ENCODE measurements around the gene GPR137B.
"Not testable (repeated sequence)": the region's sequence is repeated elsewhere in the genome, so short reads cannot be mapped to it uniquely, and the experiment has no call there.

The GPR137B gene

DNA sequence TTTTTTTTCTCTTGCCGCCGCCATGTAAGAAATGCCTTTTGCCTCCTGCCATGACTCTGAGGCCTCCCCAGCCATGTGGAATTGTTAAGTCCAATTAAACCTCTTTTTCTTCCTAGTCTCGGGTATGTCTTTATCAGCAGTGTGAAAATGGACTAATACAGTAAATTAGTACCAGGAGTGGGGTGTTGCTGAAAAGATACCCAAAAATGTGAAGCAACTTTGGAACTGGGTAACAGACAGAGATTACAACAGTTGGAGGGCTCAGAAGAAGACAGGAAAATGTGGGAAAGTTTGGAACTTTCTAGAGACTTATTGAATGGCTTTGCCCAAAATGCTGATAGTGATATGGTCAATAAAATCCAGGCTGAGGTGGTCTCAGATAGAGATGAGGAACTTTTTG lies 19.4 kb downstream of the GPR137B start:
- not testable (repeated sequence) for DNase-seq

DNA sequence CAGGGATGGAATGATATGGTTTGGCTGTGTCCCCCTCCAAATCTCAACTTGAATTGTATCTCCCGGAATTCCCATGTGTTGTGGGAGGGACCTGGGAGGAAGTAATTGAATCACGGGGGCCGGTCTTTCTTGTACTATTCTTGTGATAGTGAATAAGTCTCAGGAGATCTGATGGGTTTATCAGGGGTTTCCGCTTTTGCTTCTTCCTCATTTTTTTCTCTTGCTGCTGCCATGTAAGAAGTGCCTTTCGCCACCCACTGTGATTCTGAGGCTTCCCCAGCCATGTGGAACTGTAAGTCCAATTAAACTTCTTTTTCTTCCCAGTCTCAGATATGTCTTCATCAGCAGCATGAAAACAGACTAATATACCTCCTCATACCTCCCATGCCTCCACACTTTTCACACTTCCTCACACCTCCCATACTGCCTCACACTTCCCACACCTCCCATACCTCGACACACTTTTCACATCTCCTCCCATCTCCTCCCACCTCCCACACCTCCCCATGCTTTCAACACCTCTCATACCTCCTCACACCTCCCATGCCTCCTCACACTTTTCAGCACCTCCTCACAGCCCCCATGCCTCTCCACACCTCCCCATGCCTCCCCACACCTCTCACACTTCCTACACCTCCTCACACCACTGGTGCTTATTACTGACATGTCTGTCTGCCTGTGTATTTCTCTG lies 21.3 kb downstream of the GPR137B start:
- DNase-seq = no peak

DNA sequence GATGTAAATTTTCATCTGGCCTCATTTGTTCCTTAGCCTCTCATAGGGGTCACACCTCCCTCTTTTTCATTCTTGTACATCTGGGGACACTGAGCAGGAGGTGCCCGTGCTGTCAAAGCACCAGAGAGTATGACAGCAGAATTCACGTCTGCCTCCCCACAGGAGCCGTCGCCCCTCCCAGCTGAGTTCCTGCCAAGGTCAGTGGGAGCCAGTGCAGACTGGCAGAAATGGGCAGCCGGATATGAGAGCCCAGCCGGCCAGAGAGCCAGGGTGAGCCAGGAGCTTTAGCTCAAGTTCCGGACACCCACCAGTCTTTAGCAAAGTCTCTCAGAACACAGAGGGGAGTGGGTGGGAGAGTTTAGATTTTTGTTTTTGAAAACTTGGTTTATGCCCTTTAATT lies 21.9 kb downstream of the GPR137B start:
- no peak for DNase-seq

DNA sequence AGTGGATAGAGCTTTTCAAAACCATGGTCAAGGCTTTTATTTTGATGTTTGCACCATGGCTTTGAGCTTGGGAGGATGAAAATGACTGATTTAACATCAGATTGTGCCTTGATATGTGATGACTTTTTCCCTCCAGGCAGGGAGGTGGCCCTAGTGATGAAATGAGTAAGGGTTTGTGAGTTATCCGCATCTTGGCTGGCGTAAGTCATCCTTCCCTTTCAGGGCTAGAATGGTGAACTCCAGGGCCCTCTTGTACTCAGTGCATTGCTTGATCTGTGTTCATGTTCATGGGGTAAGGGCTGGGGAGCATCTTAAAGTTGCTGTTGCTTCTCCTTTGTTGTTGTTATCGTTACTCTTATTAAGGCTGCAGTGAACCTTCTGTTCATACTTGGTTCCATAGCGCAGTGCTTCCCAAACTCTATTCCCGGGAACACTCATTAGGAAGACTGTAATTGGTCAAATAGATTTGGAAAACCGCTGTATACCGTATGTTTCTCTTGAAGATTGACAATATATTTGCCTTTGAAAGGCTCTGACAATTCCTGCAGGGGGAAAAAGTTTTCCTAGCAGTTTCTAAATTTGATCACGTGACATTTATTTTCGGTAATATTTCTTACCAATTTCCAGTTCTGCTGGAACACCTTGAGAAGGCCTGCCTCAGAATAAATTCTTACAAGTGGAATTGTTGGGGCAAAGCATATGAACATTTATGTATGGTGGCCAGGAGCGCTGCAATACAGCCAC lies 23.1 kb downstream of the GPR137B start:
- no peak for DNase-seq

DNA sequence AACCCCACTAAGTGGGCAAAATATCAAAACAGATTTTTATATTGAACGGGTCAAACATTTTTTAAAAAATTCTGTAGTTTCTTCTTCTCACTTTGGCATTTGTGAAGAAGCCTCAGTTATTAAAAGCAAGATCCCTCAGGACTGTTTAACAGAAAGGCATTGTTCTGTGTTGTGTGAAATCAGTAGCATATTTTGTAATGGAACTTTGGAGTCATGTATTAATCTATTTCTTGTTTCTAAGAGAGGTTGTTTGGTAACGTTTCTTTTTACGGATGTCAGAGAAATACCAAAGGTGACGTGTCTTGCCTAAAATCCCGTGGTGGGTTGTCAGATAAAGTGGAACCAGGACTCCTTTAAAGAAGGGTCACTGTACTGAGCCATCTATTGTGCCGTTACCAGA lies 23.7 kb downstream of the GPR137B start:
- no peak for DNase-seq

DNA sequence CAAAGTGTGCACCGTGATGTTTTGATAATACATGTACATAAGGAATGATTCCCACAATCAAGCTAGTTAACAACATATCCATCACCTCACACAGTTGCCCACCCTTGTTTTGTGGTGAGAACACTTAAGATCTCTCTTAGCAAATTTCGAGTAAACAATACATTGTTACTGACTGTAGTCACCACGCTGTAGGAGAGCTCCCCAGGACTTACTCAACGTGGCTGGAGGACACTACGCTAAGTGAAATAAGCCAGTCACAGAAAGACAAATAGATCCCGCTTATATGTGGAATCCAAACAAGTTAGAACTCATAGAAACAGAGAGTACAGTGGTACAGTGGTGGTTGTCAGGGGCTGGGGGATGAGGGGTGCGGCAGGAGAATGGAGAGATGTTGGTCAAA lies 24.8 kb downstream of the GPR137B start:
- no peak for DNase-seq

DNA sequence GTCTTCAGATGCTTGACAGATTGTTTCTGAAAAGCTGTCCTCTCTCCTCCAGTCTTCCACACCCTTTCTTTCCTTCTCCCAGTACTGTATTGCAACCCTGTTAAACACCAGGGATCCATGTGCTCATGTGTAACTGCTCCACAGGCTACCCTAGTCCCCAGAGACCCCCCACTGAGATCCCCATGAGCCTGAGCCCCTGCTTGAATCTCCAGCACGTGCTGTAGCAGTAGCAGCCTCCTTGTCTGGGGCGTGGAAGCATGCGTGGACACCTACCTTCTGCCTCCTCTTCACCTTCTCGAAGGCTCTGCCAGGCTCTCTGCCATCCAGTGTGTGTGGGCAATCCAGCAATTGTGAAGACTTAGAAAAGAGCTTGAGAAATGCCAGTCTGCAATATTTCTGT lies 25.2 kb downstream of the GPR137B start:
- no peak for DNase-seq

DNA sequence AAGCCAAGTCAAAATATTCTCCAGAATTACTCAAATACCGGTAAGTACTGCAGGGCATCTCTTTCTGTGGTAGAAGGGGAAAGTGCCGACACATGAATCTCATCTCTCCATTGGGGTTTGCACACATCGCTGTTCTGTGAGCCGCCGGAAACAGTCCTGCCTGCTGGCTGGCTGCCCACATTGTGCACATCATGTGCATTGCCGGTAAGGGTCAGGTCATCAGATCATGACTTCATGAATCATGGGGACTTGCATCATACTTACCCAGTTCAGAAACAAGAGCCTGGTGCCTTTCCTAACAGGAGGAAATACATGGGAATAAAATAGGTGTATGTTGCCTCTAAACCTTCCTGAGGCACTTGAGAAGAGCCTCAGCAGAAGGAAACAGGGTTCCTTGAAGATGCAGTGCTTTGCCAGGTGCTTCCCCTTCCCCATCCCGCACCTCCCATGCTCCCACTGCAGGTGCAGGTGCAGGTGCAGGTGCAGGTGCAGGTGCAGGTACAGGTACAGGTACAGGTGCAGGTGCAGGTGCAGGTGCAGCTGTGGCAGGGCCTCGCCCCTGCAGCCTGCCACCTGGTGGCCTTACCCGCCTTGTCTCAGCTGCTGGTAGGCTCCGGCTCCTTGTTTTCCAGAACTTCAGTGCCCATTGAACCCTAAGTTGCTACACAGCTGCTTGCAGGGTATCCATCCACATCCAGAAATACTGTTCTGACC lies 26.5 kb downstream of the GPR137B start:
- DNase-seq = no peak

DNA sequence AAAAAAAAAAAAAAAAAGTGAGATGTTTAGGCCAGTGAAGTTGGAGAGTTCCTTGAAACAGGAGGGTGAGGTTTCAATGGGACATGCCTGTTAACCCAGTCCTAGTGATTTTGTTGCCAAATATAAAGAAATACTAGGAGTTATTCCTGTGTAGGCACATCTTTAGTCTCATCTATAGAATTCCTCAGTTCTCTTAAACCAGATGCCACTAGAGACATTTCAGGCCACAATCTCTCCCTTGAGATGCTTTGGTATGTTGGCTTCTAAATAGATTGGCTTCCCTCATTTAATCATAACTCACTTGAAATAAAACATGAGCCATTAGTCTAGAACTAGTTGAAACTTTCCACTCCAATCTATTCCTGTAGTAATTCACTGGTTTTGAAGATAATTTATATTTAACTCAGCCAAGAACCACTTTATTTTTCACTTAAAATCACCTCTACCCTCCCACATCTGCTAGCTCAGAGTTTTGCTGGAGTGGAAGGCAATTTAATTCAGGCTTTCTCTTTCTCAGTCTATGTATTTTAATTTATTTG lies 29.8 kb downstream of the GPR137B start:
- DNase-seq = no peak

DNA sequence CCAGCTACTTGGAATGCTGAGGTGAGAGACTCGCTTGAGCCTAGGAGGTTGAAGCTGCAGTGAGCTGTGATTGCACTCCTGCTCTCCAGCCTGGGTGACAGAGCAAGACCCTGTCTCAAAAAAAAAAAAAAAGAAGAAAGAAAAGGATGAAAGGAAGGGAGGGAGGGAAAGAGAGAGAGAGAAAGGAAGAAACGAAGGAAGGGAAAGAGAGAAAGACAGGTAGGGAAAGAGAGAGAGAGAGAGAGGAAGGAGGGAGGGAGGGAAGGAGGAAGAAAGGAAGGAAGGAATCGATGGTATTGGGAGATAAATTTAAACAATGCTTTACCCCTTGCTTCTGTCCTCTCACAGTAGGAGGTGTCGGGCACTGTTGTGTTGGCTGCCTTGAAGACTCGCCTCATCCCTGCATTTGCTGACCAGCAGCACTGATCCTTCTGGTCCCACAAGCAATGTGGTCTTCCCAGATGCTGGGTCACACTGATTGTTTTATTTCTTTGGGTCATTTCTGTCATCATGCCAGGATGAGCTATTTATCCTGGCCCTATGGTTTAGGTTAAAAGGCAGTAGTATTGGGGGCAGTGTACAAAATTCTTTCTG lies 30.9 kb downstream of the GPR137B start:
- DNase-seq = no peak

DNA sequence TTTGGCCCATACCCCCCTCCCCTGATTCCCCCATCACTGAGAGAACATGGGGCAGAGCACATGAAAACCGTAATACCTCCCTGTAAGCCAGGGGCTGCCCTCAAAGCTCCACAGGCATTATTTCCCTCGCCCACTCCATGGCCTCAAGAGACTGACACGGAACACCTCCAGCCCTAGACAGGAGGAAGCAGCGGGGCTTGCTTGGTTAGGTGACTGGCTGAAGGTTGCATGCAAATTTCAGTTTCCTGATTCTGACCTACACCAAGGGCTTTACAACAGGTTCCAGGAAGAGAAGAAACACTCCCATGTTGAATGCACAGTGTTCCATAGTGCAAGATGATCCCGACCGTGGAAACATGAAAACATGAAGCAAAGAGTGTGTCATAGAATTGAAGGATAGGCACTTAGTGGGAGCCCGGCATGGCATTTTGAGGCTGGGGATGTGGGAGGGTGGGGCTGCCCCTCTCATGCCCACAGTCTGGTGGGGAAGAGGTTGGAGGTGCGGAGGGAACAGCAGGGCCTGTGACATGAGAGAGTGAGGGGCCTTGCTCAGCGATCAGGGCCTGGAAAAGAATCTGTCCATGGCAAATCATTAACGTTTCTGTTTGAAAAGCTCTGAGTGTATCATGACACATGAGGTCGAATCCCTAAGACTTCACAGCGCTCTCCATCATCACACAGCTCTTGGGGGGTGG lies 33.5 kb downstream of the GPR137B start:
- no peak for DNase-seq

DNA sequence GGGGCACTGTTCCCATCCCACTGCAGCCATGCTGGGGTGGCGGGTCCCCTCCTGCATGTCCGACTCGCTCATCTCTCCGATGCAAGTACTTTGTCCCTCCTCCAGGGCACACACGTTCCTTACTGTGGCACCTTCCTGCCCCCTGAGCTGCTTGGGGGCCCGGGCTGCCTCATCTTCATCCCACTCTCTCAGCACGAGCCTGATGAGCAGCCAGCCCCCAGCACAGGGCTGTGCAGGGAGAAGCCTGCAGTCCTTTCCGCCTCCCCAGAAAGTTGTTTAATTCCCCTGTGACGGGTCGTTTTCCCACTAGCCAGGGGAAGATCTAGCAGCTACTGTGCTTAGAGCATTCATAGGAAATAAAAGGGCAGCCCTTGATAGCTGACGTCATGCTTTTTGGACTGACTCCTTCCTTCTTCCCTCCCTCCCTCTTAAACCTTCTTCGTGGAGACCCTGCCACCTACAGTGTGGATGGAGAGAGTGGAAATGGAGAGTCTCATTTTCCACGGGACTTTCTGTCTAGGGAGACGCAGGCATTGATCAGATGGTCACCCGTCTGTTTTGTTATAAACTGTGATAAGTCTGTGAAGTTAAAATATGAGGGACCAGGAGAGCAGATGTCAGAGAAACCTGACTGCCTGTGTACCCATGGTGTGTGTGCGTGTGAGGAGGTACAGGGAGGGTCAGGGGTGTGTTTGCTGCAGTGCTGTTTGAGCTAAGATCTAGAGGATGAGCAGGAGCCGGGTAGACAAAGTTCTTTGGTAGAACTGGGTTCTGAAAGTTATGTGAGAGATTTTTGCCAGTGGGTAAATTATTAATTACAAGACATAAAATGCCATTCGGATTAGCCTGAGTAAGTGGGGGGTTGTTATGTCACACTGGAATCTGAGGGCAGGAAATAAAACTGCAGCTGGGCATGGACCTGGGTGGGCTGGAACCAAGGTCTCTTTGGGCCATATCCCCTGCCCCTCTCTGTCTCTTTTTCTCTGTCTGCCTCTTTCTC lies 34.3 kb downstream of the GPR137B start:
- no peak for DNase-seq

DNA sequence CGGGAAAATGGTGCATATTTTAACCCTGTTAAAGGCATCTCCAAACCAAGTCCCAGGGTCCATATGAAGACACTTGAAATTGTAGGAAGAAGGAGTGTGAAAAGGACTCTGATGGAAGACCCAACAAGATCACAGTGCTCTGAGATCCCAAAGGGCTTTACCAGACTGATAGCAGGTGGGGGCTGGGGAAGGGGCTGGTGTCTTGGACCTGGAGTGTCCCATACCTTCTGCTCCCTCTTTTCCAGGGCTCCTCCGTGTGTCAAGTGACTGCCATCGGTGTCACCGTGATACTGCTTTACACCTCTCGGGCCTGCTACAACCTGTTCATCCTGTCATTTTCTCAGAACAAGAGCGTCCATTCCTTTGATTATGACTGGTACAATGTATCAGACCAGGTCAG lies 37.3 kb downstream of the GPR137B start:
- no peak for DNase-seq

DNA sequence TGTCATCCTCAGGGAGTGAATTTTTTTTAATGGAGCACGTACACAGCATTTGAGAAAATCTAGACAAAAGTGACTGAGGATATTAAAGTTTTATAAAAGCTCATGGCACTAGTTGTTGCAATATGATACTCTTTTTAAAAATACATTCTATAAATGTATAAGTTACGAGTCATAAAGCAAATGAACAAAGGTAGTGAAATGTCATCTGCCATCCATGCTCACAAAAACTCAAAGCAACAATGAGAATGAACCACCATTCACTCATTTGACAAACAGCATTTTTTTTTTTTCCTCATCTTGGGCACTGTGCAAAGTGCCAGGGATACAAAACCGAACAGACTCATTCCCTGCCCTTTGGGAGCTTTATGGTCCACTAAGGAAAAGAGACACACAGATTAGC lies 38.7 kb downstream of the GPR137B start:
- DNase-seq = no peak

DNA sequence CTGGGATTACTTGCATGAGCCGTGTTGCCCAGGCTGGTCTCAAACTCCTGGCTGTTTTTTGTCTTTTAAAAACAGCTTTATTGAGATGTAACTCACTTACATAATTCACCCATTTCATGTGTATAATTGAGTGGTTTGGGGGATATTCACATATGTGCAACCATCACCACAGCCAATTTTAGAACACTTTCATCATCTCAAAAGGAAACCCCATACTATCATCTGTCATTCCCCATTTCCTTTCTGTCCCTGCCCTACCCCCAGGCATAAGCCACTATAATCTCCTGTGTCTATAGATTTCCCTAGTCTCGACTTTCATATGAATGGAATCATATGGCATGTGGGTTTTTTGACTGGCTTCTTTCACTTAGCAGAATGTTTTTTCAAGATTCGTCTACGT lies 43.3 kb downstream of the GPR137B start:
- DNase-seq = no peak

DNA sequence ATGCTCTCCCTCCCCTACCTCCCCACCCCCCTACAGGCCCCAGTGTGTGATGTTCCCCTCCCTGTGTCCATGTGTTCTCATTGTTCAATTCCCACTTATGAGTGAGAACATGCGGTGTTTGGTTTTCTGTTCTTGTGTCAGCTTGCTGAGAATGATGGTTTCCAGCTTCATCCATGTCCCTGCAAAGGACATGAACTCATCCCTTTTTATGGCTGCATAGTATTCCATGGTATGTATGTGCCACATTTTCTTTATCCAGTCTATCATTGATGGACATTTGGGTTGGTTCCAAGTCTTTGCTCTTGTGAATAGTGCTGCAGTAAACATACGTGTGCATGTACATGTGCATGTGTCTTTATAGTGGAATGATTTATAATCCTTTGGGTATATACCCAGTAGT lies 44.1 kb downstream of the GPR137B start:
- DNase-seq = not testable (repeated sequence)

DNA sequence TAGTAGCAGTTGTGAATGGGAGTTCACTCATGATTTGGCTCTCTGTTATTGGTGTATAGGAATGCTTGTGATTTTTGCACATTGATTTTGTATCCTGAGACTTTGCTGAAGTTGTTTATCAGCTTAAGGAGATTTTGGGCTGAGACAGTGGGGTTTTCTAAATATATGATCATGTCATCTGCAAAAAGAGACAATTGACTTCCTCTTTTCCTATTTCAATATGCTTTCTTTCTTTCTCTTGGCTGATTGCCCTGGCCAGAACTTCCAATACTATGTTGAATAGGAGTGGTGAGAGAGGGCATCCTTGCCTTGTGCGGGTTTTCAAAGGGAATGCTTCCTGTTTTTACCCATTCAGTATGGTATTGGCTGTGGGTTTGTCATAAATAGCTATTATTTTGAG lies 45.7 kb downstream of the GPR137B start:
- DNase-seq = not testable (repeated sequence)

DNA sequence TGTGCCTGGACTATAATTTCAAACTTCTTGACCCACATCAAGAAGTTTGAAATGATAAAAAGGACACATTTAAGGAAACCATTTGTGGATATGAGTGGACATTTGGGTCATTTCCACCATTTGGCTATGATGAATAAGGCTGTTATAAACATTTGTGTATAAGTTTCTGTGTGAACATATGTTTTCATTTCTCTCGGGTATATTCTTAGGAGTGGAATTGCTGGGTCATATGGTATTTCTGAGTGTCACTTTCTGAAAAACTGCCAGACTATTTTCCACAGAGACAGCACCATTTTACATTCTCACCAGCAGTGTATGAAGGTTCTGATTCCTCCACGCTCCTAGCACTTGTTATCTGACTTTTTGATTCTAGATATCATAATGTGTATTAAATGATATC lies 50.8 kb downstream of the GPR137B start:
- DNase-seq = no peak

DNA sequence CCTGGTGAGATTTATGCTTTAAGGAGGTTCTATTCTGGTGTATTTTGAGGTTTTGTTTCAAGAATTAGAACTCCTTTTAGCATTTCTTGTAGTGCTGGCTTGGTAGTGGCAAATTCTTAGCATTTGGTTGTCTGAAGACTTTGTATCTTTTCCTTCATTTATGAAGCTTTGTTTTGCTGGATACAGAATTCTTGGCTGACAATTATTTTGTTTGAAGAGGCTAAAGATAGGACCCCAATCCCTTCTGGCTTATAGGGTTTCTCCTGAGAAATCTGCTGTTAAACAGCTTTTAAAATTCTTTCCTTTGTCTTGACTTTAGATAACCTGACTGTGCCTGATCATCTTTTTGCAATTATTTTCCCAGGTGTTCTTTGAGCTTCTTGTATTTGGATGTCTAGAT lies 58.6 kb downstream of the GPR137B start:
- DNase-seq = no peak

DNA sequence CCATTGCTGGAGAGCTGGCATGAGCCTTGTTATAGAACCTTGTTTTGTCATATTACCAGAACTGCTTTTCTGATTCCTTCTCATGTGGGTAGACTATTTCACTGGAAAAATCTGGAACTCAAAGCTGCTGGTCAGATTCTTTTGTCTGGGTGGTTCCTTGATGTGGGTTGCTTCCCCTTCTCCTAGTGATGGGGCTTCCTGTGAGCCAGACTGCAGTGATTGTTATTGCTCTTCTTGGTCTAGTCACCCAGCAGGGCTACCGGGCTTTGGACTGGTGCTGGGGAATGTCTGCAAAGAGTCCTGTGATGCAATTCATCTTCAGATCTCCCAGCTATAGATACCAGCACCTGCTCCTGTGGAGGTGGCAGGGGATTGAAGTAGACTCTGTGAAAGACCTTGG lies 59.4 kb downstream of the GPR137B start:
- DNase-seq = no peak

DNA sequence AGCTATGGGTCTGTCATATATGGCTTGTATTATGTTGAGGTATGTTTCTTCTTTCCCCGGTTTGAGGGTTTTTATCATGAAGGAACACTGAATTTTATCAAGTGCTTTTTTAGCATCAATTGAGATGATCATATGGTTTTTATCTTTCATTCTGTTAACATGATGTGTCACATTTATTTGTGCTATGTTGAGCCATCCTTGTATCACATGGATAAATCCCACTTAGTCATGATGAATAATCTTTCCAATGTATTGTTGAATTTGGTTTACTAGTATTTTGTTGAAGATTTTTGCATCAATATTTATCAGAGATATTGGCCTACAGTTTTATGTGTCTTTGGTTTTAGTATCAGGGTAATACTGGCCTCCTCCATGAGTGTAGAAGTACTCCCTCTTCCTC lies 61.7 kb downstream of the GPR137B start:
- DNase-seq = no peak

DNA sequence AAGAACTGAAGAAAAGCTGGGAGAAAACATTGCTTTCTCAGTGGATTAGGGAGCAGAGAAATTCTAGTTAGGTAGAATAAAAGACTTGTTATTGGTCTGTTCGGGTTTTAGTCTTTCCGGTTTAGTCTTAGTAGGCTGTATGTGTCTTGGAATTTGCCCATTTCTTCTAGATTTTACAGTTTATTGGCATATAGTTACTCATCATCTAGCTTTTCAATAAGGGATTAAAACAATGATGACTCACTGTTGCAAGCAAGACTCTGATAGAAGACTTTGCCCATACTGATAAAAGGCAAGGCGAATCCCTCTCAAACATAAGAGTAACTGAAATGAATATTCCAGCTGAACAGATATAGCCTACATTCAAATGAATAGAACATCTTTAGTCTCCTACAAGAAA lies 62.3 kb downstream of the GPR137B start:
- DNase-seq = no peak

Measured in CD4-positive, alpha-beta T cell treated with Interleukin-15 for 1 hour (primary cell).